ENCODE measurements around the gene CEMIP2. TPM values are rescaled to one million over a fixed set of nuclear protein-coding genes. Genes with fewer than 3 reads are reported as not detected.

CEMIP2 gene
- total RNA-seq, 5 donors from 2014 or later (not counting 1 experiment from before 2014, with no cell fraction given), result 82.1 to 285 (median 90.8) TPM

DNA sequence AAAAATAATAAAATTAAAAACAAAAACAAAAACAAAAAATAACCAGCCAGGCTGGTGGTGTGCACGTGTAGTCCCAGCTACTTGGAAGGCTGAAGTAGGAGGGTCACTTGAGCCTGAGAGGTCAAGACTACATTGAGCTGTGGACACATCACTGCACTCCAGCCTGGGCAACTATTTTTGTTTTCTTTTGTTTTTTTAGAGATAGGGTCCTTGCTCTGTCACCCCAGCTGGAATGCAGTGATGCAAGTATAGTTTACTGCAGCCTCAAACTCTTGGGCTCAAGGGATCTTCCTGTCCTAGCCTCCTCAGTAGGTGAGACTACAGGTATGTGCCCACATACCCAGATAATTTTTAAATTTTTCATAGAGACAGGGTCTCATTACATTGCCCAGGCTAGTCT, 80.6 kb downstream of the CEMIP2 start:
- H3K27ac Mint-ChIP-seq, result no peak overlapping the region
- CTCF ChIA-PET, result interaction anchor here in 1 of 2 donors (0.7 kb wide), 1 partner anchor 59 kb away, joined by 3 read pairs; no protein-coding TSS in a partner anchor

GRCh38 chr9:71685988-71686387, 82.3 kb downstream of the CEMIP2 start:
- Histone ChIP-seq H3K9me3 (no peaks in the 10 kb centered on the region), H3K27me3 (replicated peaks in 1 of 2; ENCODE audit: control insufficient read depth in 2 of 2, extremely low read depth in 1 of 2, insufficient read depth in 2 of 2, low read length in 1 of 2) (no peaks in the 10 kb centered on the region), H3K36me3 (ENCODE audit: control insufficient read depth in 2 of 2, extremely low read depth in 1 of 2, insufficient read depth in 1 of 2, low read length in 1 of 2) (peaks cover 4 to 34% of the 10 kb centered on the region in 2 donors), H3K27ac (ENCODE audit: low read length) (peak overlapping the region; percentile 53), H3K4me1 (ENCODE audit: control insufficient read depth in 1 of 2, extremely low read depth in 1 of 2, insufficient read depth in 2 of 2, low read length in 2 of 2) (peaks cover 31 to 41% of the 10 kb centered on the region in 2 experiments), H3K4me3 (ENCODE audit: control insufficient read depth in 1 of 2, extremely low read depth in 1 of 2, low read length in 1 of 2) (peak overlapping the region; percentile 9 to 15)
- DNase-seq (no peak), ATAC-seq (replicated peaks in 1 of 4) (no peak)
- no peaks in the 10 kb centered on the region for H3K27me3 Mint-ChIP-seq
- H3K4me1 Mint-ChIP-seq, result peaks cover 66 to 80% (median 68%) of the 10 kb centered on the region in 3 donors
- H3K36me3 Mint-ChIP-seq, result peaks cover 57% of the 10 kb centered on the region
- H3K9me3 Mint-ChIP-seq, result no peaks in the 10 kb centered on the region
- POLR2A ChIA-PET, result interaction anchor here in 1 of 2 donors (0.6 to 1.2 kb wide), 4 partner anchors 29 to 81 kb away, joined by 3 to 7 read pairs (median 4); no protein-coding TSS in a partner anchor
- peak overlapping the region; percentile 62 to 88 for H3K27ac Mint-ChIP-seq
- H3K4me3 Mint-ChIP-seq, result peak overlapping the region; percentile 29 to 71 (median 62)
- CTCF ChIA-PET, result interaction anchor here (0.6 to 3.1 kb wide), 12 partner anchors 11 to 339 kb away, joined by 3 to 29 read pairs (median 4); no protein-coding TSS in a partner anchor
- 75% methylated on average over 6 of the region's 7 CpGs for WGBS (ENCODE audit: insufficient coverage)

More for the DNA sequence above, 80.6 kb downstream of the CEMIP2 start:
- no peak for ATAC-seq (replicated peaks in 1 of 4)
- H3K4me3 Mint-ChIP-seq, result no peak overlapping the region
- Histone ChIP-seq H3K4me1 (ENCODE audit: control insufficient read depth in 1 of 2, extremely low read depth in 1 of 2, insufficient read depth in 2 of 2, low read length in 2 of 2) (peaks cover 31 to 41% of the 10 kb centered on the region in 2 experiments), H3K4me3 (ENCODE audit: control insufficient read depth in 1 of 2, extremely low read depth in 1 of 2, low read length in 1 of 2) (no peak overlapping the region), H3K27me3 (replicated peaks in 1 of 2; ENCODE audit: control insufficient read depth in 2 of 2, extremely low read depth in 1 of 2, insufficient read depth in 2 of 2, low read length in 1 of 2) (no peaks in the 10 kb centered on the region), H3K36me3 (ENCODE audit: control insufficient read depth in 2 of 2, extremely low read depth in 1 of 2, insufficient read depth in 1 of 2, low read length in 1 of 2) (peaks cover 8 to 38% of the 10 kb centered on the region in 2 donors), H3K27ac (ENCODE audit: low read length) (no peak overlapping the region), H3K9me3 (no peaks in the 10 kb centered on the region)
- POLR2A ChIA-PET, result no interaction called here
- DNase-seq, result no peak
- no peaks in the 10 kb centered on the region for H3K9me3 Mint-ChIP-seq
- H3K27me3 Mint-ChIP-seq, result no peaks in the 10 kb centered on the region
- WGBS (ENCODE audit: insufficient coverage), result no CpG with 5 or more reads among the region's 1 CpG
- H3K36me3 Mint-ChIP-seq, result peaks cover 54% of the 10 kb centered on the region
- peaks cover 60 to 71% (median 62%) of the 10 kb centered on the region in 3 donors for H3K4me1 Mint-ChIP-seq

GRCh38 chr9:71685394-71685793, 82.9 kb downstream of the CEMIP2 start:
- H3K27me3 ChIP-seq (replicated peaks in 1 of 2; ENCODE audit: control insufficient read depth in 2 of 2, extremely low read depth in 1 of 2, insufficient read depth in 2 of 2, low read length in 1 of 2), result no peaks in the 10 kb centered on the region
- no CpG with 5 or more reads among the region's 1 CpG for WGBS (ENCODE audit: insufficient coverage)
- H3K9me3 ChIP-seq, result no peaks in the 10 kb centered on the region
- peak; percentile 86 to 97 (median 93) for ATAC-seq (replicated peaks in 1 of 4)
- H3K36me3 ChIP-seq (ENCODE audit: control insufficient read depth in 2 of 2, extremely low read depth in 1 of 2, insufficient read depth in 1 of 2, low read length in 1 of 2), result peaks cover 4 to 28% of the 10 kb centered on the region in 2 donors
- H3K4me3 ChIP-seq (ENCODE audit: control insufficient read depth in 1 of 2, extremely low read depth in 1 of 2, low read length in 1 of 2), result peak overlapping the region in 1 of 2 donors; percentile 12
- Mint-ChIP-seq H3K27me3 (no peaks in the 10 kb centered on the region), H3K9me3 (no peaks in the 10 kb centered on the region), H3K4me3 (peak overlapping the region in 2 of 3 donors; percentile 23 to 71), H3K36me3 (peaks cover 52% of the 10 kb centered on the region), H3K27ac (peak overlapping the region; percentile 62 to 88), H3K4me1 (peaks cover 64 to 76% (median 65%) of the 10 kb centered on the region in 3 donors)
- ChIA-PET CTCF (interaction anchor here (0.6 to 3.1 kb wide), 24 partner anchors 10 to 1224 kb away, joined by 3 to 29 read pairs (median 4); no protein-coding TSS in a partner anchor), POLR2A (interaction anchor here (0.5 to 1.2 kb wide), 17 partner anchors 16 to 707 kb away, joined by 3 to 13 read pairs (median 5); no protein-coding TSS in a partner anchor)
- peak overlapping the region; percentile 65 for H3K27ac ChIP-seq (ENCODE audit: low read length)
- H3K4me1 ChIP-seq (ENCODE audit: control insufficient read depth in 1 of 2, extremely low read depth in 1 of 2, insufficient read depth in 2 of 2, low read length in 2 of 2), result peaks cover 31 to 41% of the 10 kb centered on the region in 2 experiments
- peak in 30 of 35 experiments; percentile 8 to 74 (median 30) for DNase-seq

- peak overlapping the region in 1 of 2 donors; percentile 66 for H3K27ac Mint-ChIP-seq
- no peaks in the 10 kb centered on the region for H3K27me3 Mint-ChIP-seq
- ATAC-seq (replicated peaks in 1 of 4) (no peak), DNase-seq (no peak)
- H3K9me3 ChIP-seq, result no peaks in the 10 kb centered on the region
- WGBS (ENCODE audit: insufficient coverage), result 100% methylated on average over 1 of the region's 2 CpGs
- peaks cover 0 to 20% of the 10 kb centered on the region in 2 donors for H3K36me3 ChIP-seq (ENCODE audit: control insufficient read depth in 2 of 2, extremely low read depth in 1 of 2, insufficient read depth in 1 of 2, low read length in 1 of 2)
- peaks cover 49% of the 10 kb centered on the region for H3K36me3 Mint-ChIP-seq
- peaks cover 60 to 76% (median 65%) of the 10 kb centered on the region in 3 donors for H3K4me1 Mint-ChIP-seq
- no peaks in the 10 kb centered on the region for H3K9me3 Mint-ChIP-seq
- peak overlapping the region; percentile 65 for H3K27ac ChIP-seq (ENCODE audit: low read length)
- ChIA-PET POLR2A (interaction anchor here in 1 of 2 donors (0.7 to 1.2 kb wide), 2 partner anchors 33 to 38 kb away, joined by 5 to 13 read pairs; no protein-coding TSS in a partner anchor), CTCF (interaction anchor here (0.6 to 3.1 kb wide), 10 partner anchors 9 to 340 kb away, joined by 3 to 29 read pairs (median 4); partner anchors contain the start of gene CEMIP2 (in 1 of the 2))
- H3K4me3 Mint-ChIP-seq, result peak overlapping the region in 1 of 3 donors; percentile 71
- no peaks in the 10 kb centered on the region for H3K27me3 ChIP-seq (replicated peaks in 1 of 2; ENCODE audit: control insufficient read depth in 2 of 2, extremely low read depth in 1 of 2, insufficient read depth in 2 of 2, low read length in 1 of 2)
- H3K4me3 ChIP-seq (ENCODE audit: control insufficient read depth in 1 of 2, extremely low read depth in 1 of 2, low read length in 1 of 2), result peak overlapping the region in 1 of 2 donors; percentile 12
- peaks cover 31 to 41% of the 10 kb centered on the region in 2 experiments for H3K4me1 ChIP-seq (ENCODE audit: control insufficient read depth in 1 of 2, extremely low read depth in 1 of 2, insufficient read depth in 2 of 2, low read length in 2 of 2)
Measured at GRCh38 chr9:71684566-71684965, 83.7 kb downstream of the CEMIP2 start.

DNA sequence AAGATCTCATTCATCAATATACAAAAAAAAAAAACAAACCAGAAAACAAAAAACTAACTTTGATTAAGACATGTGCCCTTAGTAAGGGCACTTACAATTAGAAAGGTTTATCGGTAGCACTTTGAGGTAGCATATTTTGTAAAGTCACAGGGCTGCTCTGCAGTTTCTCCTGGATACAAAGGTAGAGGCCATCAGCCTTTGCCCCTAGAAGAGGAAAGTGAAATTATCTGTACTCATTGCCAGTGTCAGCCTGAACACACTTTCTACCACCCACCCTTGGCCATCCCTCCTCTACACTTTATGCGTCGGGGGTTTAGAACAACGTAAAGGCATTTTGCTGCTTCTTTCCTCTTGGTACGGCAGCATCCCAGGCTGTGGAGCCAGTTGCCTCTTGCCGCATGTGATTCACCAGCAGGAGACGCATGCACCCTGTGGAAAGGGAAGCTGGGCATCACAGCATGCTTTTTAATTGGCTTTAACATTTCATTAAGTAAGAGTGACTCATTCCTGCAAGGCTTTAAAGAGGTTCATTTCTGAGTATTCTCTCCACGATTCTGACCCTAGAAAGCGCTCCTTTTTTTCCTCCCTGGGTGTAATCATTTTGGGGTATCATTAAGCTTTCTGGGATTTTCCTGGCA, 84.6 kb downstream of the CEMIP2 start:
- Mint-ChIP-seq H3K4me1 (peaks cover 53 to 68% (median 66%) of the 10 kb centered on the region in 3 donors), H3K27ac (peak overlapping the region; percentile 23 to 71), H3K9me3 (no peaks in the 10 kb centered on the region), H3K27me3 (no peaks in the 10 kb centered on the region), H3K4me3 (peak overlapping the region in 1 of 3 donors; percentile 17), H3K36me3 (peaks cover 45% of the 10 kb centered on the region)
- no peaks in the 10 kb centered on the region for H3K9me3 ChIP-seq
- no peaks in the 10 kb centered on the region for H3K27me3 ChIP-seq (replicated peaks in 1 of 2; ENCODE audit: control insufficient read depth in 2 of 2, extremely low read depth in 1 of 2, insufficient read depth in 2 of 2, low read length in 1 of 2)
- CTCF ChIA-PET, result interaction anchor here in 1 of 2 donors (0.8 to 3.1 kb wide), 2 partner anchors 32 to 85 kb away, joined by 3 to 29 read pairs; partner anchors contain the start of gene CEMIP2
- peaks cover 31 to 41% of the 10 kb centered on the region in 2 experiments for H3K4me1 ChIP-seq (ENCODE audit: control insufficient read depth in 1 of 2, extremely low read depth in 1 of 2, insufficient read depth in 2 of 2, low read length in 2 of 2)
- no peak for ATAC-seq (replicated peaks in 1 of 4)
- 94% methylated on average over 6 of the region's 9 CpGs for WGBS (ENCODE audit: insufficient coverage)
- no peak overlapping the region for H3K27ac ChIP-seq (ENCODE audit: low read length)
- peak in 2 of 35 experiments; percentile 2 to 14 for DNase-seq
- peaks cover 0 to 12% of the 10 kb centered on the region in 2 donors for H3K36me3 ChIP-seq (ENCODE audit: control insufficient read depth in 2 of 2, extremely low read depth in 1 of 2, insufficient read depth in 1 of 2, low read length in 1 of 2)
- no peak overlapping the region for H3K4me3 ChIP-seq (ENCODE audit: control insufficient read depth in 1 of 2, extremely low read depth in 1 of 2, low read length in 1 of 2)
- POLR2A ChIA-PET, result interaction anchor here (0.6 to 0.7 kb wide), 2 partner anchors 21 to 29 kb away, joined by 3 read pairs; no protein-coding TSS in a partner anchor

DNA sequence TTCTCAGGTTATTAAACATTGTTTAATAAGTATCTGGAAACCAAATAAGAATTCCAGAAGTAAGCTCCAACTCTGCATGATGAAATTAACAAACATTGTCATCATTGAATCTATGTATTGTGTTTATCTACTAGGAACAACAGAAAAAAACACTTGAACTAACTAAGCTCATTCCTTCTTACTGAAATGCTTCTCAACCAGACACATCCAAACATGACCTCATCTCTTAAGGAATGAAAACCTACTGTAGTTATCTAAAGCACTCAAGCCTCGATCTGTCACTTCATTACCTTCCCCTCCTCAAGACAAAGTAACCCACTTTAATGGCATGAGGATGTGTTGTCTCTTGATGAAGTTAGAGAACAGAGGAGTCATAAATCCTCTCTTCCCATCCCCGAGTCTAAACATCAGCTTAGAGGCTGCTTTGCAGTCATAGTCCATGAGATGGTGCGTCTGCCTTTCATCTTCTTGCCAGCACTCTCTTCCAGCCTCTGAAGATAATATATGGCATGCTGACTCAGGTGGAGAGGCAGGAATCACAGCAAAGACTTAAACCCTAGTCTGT, 86.5 kb downstream of the CEMIP2 start:
- H3K27me3 Mint-ChIP-seq, result no peaks in the 10 kb centered on the region
- no peaks in the 10 kb centered on the region for H3K9me3 Mint-ChIP-seq
- H3K27ac ChIP-seq (ENCODE audit: low read length), result no peak overlapping the region
- peaks cover 0 to 3% of the 10 kb centered on the region in 2 donors for H3K36me3 ChIP-seq (ENCODE audit: control insufficient read depth in 2 of 2, extremely low read depth in 1 of 2, insufficient read depth in 1 of 2, low read length in 1 of 2)
- no peaks in the 10 kb centered on the region for H3K27me3 ChIP-seq (replicated peaks in 1 of 2; ENCODE audit: control insufficient read depth in 2 of 2, extremely low read depth in 1 of 2, insufficient read depth in 2 of 2, low read length in 1 of 2)
- H3K4me1 ChIP-seq (ENCODE audit: control insufficient read depth in 1 of 2, extremely low read depth in 1 of 2, insufficient read depth in 2 of 2, low read length in 2 of 2), result peaks cover 27 to 31% of the 10 kb centered on the region in 2 experiments
- no peak overlapping the region for H3K4me3 ChIP-seq (ENCODE audit: control insufficient read depth in 1 of 2, extremely low read depth in 1 of 2, low read length in 1 of 2)
- POLR2A ChIA-PET, result interaction anchor here in 1 of 2 donors (0.6 to 0.7 kb wide), 2 partner anchors 46 to 83 kb away, joined by 3 to 4 read pairs; no protein-coding TSS in a partner anchor
- no peak for DNase-seq
- no peak for ATAC-seq (replicated peaks in 1 of 4)
- CTCF ChIA-PET, result interaction anchor here (0.7 to 1.6 kb wide), 3 partner anchors 52 to 78 kb away, joined by 3 to 5 read pairs (median 3); no protein-coding TSS in a partner anchor
- H3K4me1 Mint-ChIP-seq, result peaks cover 44 to 63% (median 56%) of the 10 kb centered on the region in 3 donors
- H3K36me3 Mint-ChIP-seq, result peaks cover 34% of the 10 kb centered on the region
- H3K4me3 Mint-ChIP-seq, result no peak overlapping the region
- no peaks in the 10 kb centered on the region for H3K9me3 ChIP-seq
- WGBS (ENCODE audit: insufficient coverage), result no CpG with 5 or more reads among the region's 3 CpGs
- peak overlapping the region in 1 of 2 donors; percentile 54 for H3K27ac Mint-ChIP-seq
